ENCODE data around the gene AP1S3. TPM values are rescaled to one million over a fixed set of nuclear protein-coding genes. Genes with fewer than 3 reads are reported as not detected.

Gene AP1S3
- total RNA-seq, 2 donors from 2014 or later, result 5.6 to 6.9 TPM

- DNase-seq, result no peak
- H3K4me3 ChIP-seq (ENCODE audit: low read length), result no peak overlapping the region
- 77 to 79% methylated on average over 7 to 8 of the region's 8 CpGs for WGBS, 2 experiments (ENCODE audit: insufficient coverage in 1 of 2, insufficient read length in 1 of 2)
- Mint-ChIP-seq H3K36me3 (ENCODE audit: low read depth) (no peaks in the 10 kb centered on the region), H3K27ac (no peak overlapping the region), H3K4me3 (no peak overlapping the region), H3K9me3 (no peaks in the 10 kb centered on the region), H3K4me1 (peaks cover 10% of the 10 kb centered on the region), H3K27me3 (ENCODE audit: insufficient read depth) (no peaks in the 10 kb centered on the region)
- no peaks in the 10 kb centered on the region for H3K9me3 ChIP-seq (ENCODE audit: control insufficient read depth, low read length)
- H3K9ac ChIP-seq (ENCODE audit: extremely low read depth, low read length, poor library complexity, severe bottlenecking), result no peak overlapping the region
- H3K27ac ChIP-seq (ENCODE audit: low read depth, low read length), result no peak overlapping the region
- H3K27me3 ChIP-seq (ENCODE audit: control insufficient read depth, insufficient read depth, low read length, poor library complexity, severe bottlenecking), result no peaks in the 10 kb centered on the region
- TF ChIP-seq CTCF (conservative IDR thresholded peaks at IDR 0.05), result no peak
- H3K36me3 ChIP-seq (ENCODE audit: control insufficient read depth, insufficient read depth, low read length), result no peaks in the 10 kb centered on the region
- no peaks in the 10 kb centered on the region for H3K4me1 ChIP-seq (ENCODE audit: control insufficient read depth, insufficient read depth, low read length)
Observed at GRCh38 chr2:223759569-223760430, 77.6 kb downstream of the AP1S3 start.

- Histone ChIP-seq H3K9me3 (ENCODE audit: control insufficient read depth, low read length) (no peaks in the 10 kb centered on the region), H3K27ac (ENCODE audit: low read depth, low read length) (no peak overlapping the region), H3K9ac (ENCODE audit: extremely low read depth, low read length, poor library complexity, severe bottlenecking) (no peak overlapping the region), H3K4me1 (ENCODE audit: control insufficient read depth, insufficient read depth, low read length) (no peaks in the 10 kb centered on the region), H3K27me3 (ENCODE audit: control insufficient read depth, insufficient read depth, low read length, poor library complexity, severe bottlenecking) (no peaks in the 10 kb centered on the region), H3K36me3 (ENCODE audit: control insufficient read depth, insufficient read depth, low read length) (no peaks in the 10 kb centered on the region), H3K4me3 (ENCODE audit: low read length) (no peak overlapping the region)
- 89 to 97% methylated on average over 3 to 4 of the region's 4 CpGs for WGBS, 2 experiments (ENCODE audit: insufficient coverage in 1 of 2, insufficient read length in 1 of 2)
- Mint-ChIP-seq H3K4me3 (no peak overlapping the region), H3K27ac (no peak overlapping the region), H3K27me3 (ENCODE audit: insufficient read depth) (no peaks in the 10 kb centered on the region), H3K9me3 (no peaks in the 10 kb centered on the region), H3K36me3 (ENCODE audit: low read depth) (no peaks in the 10 kb centered on the region), H3K4me1 (peaks cover 10% of the 10 kb centered on the region)
- no peak for DNase-seq
- no peak for TF ChIP-seq CTCF (conservative IDR thresholded peaks at IDR 0.05)
Observed at GRCh38 chr2:223758131-223758840, 79.1 kb downstream of the AP1S3 start.

GRCh38 chr2:223753940-223754339 is 83.4 kb downstream of the AP1S3 start:
- no peak for DNase-seq
- H3K27ac ChIP-seq (ENCODE audit: low read depth, low read length), result no peak overlapping the region
- H3K36me3 ChIP-seq (ENCODE audit: control insufficient read depth, insufficient read depth, low read length), result no peaks in the 10 kb centered on the region
- no peak overlapping the region for H3K4me3 ChIP-seq (ENCODE audit: low read length)
- H3K36me3 Mint-ChIP-seq (ENCODE audit: low read depth), result no peaks in the 10 kb centered on the region
- WGBS, 2 experiments (ENCODE audit: insufficient coverage in 1 of 2, insufficient read length in 1 of 2), result 96 to 100% methylated on average over 1 to 4 of the region's 4 CpGs
- no peak overlapping the region for H3K4me3 Mint-ChIP-seq
- H3K4me1 Mint-ChIP-seq, result peaks cover 3% of the 10 kb centered on the region
- H3K9me3 Mint-ChIP-seq, result no peaks in the 10 kb centered on the region
- H3K27me3 Mint-ChIP-seq (ENCODE audit: insufficient read depth), result peaks cover 2% of the 10 kb centered on the region
- H3K4me1 ChIP-seq (ENCODE audit: control insufficient read depth, insufficient read depth, low read length), result no peaks in the 10 kb centered on the region
- H3K9me3 ChIP-seq (ENCODE audit: control insufficient read depth, low read length), result no peaks in the 10 kb centered on the region
- no peak for TF ChIP-seq CTCF (conservative IDR thresholded peaks at IDR 0.05)
- H3K9ac ChIP-seq (ENCODE audit: extremely low read depth, low read length, poor library complexity, severe bottlenecking), result no peak overlapping the region
- no peaks in the 10 kb centered on the region for H3K27me3 ChIP-seq (ENCODE audit: control insufficient read depth, insufficient read depth, low read length, poor library complexity, severe bottlenecking)
- H3K27ac Mint-ChIP-seq, result no peak overlapping the region

All from endodermal cell (in vitro differentiated cells).